Testis (tissue), 3 donors: Measurements from ENCODE around the gene HLA-C. TPM values are rescaled to one million over a fixed set of nuclear protein-coding genes. Genes with fewer than 3 reads are reported as not detected.
"Not testable (repeated sequence)": the region's sequence is repeated elsewhere in the genome, so short reads cannot be mapped to it uniquely, and the experiment has no call there.

Source experiments
- DNase-seq: peaks from one replicate; pipeline ENCODE4 v3.0.0-alpha.2; 2019
- H3K27ac ChIP-seq, 2 donors: fragments of 200-600 bp; sonication (generic); one replicate each; pipeline ENCODE4 v1.5.1; 2019
- H3K27me3 ChIP-seq: fragments of 200-600 bp; sonication (generic); one replicate; pipeline ENCODE4 v1.5.1; 2019
- H3K36me3 ChIP-seq: fragments of 200-600 bp; sonication (generic); one replicate; pipeline ENCODE4 v1.5.1; 2017; ENCODE audit warnings: low read depth; ENCODE audit errors: missing control alignments
- H3K4me1 ChIP-seq: fragments of 200-600 bp; sonication (generic); one replicate; pipeline ENCODE4 v1.5.1; 2019
- H3K4me3 ChIP-seq, 2 donors: fragments of 200-600 bp; sonication (generic); one replicate each; pipeline ENCODE4 v1.5.1; 2017 to 2019
- H3K9me3 ChIP-seq: fragments of 200-600 bp; sonication (generic); one replicate; pipeline ENCODE4 v1.5.1; 2017
- CTCF ChIP-seq, 3 experiments: fragments of 450-650 bp in 2 of 3; fragments of 200-600 bp in 1 of 3; sonication (generic) in 1 of 3; IDR thresholded peaks; one replicate each; pipeline ENCODE4 v1.5.1; 2016 to 2019; ENCODE audit warnings: antibody characterized with exemption in 3 of 3, mild to moderate bottlenecking in 2 of 3, moderate library complexity in 1 of 3
- POLR2A ChIP-seq: fragments of 450-650 bp; IDR thresholded peaks from one replicate; pipeline ENCODE4 v1.6.1; 2017; ENCODE audit warnings: antibody characterized with exemption, mild to moderate bottlenecking, moderate library complexity
- WGBS, 2 donors: methylation state at CpG; one replicate each; pipeline ENCODE4 v1.1.5; 2018; 5-methylcytosine and 5-hydroxymethylcytosine counted together
- intact Hi-C: fragments of 100-400 bp; cut with DNase I; formaldehyde crosslinking; loops from one replicate; pipeline ENCODE4 v1.15.1; 2023; ENCODE audit warnings: low total_unique reads
- polyA plus RNA-seq: library from polyadenylated mRNA; stranded (reverse); fragments of 350-450 nt; fragmentation: Illumina TruSeq; extraction: RNeasy Lipid Tissue Mini Kit (QIAGEN cat#74804); gene quantifications from one replicate; pipeline ENCODE4 v1.2.3, GENCODE V29; 2014; ENCODE audit warnings: low read depth, low replicate concordance; ENCODE audit not compliant: insufficient read depth
- total RNA-seq, 2 donors: library from RNA; depleted of rRNA; stranded (reverse); fragments of >200 nt; gene quantifications; one replicate each; pipeline ENCODE4 v1.2.3, GENCODE V29; 2016

Gene HLA-C
- total and polyA plus RNA-seq, 3 donors from 2014 or later: 104 to 213 (median 135) TPM

- intact Hi-C loops: no loop called here
- H3K4me3 ChIP-seq: no peak overlapping the region
- no peaks in the 10 kb centered on the region for H3K9me3 ChIP-seq
- no peaks in the 10 kb centered on the region for H3K27me3 ChIP-seq
- no peak for DNase-seq
- TF ChIP-seq POLR2A (no peak), CTCF (IDR thresholded peaks at IDR 0.05) (no peak)
- H3K27ac ChIP-seq: no peak overlapping the region
- H3K4me1 ChIP-seq: no peaks in the 10 kb centered on the region
- WGBS, 2 donors: 70 to 86% methylated on average over 7 of the region's 7 CpGs
- H3K36me3 ChIP-seq: no peaks in the 10 kb centered on the region
These were observed 3.5 kb downstream of the HLA-C start for GRCh38 chr6:31268369-31268765.

GRCh38 chr6:31267651-31268368, 4.1 kb downstream of the HLA-C start:
- Histone ChIP-seq H3K4me1 (no peaks in the 10 kb centered on the region), H3K4me3 (no peak overlapping the region), H3K27ac (no peak overlapping the region), H3K9me3 (no peaks in the 10 kb centered on the region), H3K36me3 (no peaks in the 10 kb centered on the region), H3K27me3 (no peaks in the 10 kb centered on the region)
- DNase-seq: no peak
- TF ChIP-seq CTCF (IDR thresholded peaks at IDR 0.05) (no peak), POLR2A (no peak)
- WGBS, 2 donors: 52% methylated on average over 7 of the region's 7 CpGs
- intact Hi-C loops: no loop called here

GRCh38 chr6:31266567-31267360, 5.1 kb downstream of the HLA-C start:
- TF ChIP-seq POLR2A (no peak), CTCF (IDR thresholded peaks at IDR 0.05) (no peak)
- no peak for DNase-seq
- intact Hi-C loops: no loop called here
- no peaks in the 10 kb centered on the region for H3K9me3 ChIP-seq
- no peaks in the 10 kb centered on the region for H3K27me3 ChIP-seq
- H3K4me3 ChIP-seq: no peak overlapping the region
- 49 to 50% methylated on average over 4 to 7 of the region's 7 CpGs for WGBS, 2 donors
- H3K4me1 ChIP-seq: no peaks in the 10 kb centered on the region
- no peaks in the 10 kb centered on the region for H3K36me3 ChIP-seq
- H3K27ac ChIP-seq: no peak overlapping the region

GRCh38 chr6:31265926-31266325, 6.0 kb downstream of the HLA-C start:
- Histone ChIP-seq H3K27me3 (no peaks in the 10 kb centered on the region), H3K4me3 (no peak overlapping the region), H3K4me1 (no peaks in the 10 kb centered on the region), H3K36me3 (no peaks in the 10 kb centered on the region), H3K9me3 (no peaks in the 10 kb centered on the region), H3K27ac (no peak overlapping the region)
- no peak for TF ChIP-seq POLR2A
- TF ChIP-seq CTCF (IDR thresholded peaks at IDR 0.05): no peak
- intact Hi-C loops: no loop called here
- DNase-seq: no peak
- 43 to 46% methylated on average over 2 of the region's 2 CpGs for WGBS, 2 donors

- H3K4me1 ChIP-seq, H3K9me3 ChIP-seq, H3K27me3 ChIP-seq, H3K36me3 ChIP-seq, intact Hi-C loops, H3K4me3 ChIP-seq, DNase-seq, H3K27ac ChIP-seq: not testable (repeated sequence)
- 61 to 77% methylated on average over 5 of the region's 5 CpGs for WGBS, 2 donors
These were observed 8.5 kb downstream of the HLA-C start for GRCh38 chr6:31263346-31263933.

GRCh38 chr6:31259995-31260394, 11.9 kb downstream of the HLA-C start:
- DNase-seq, H3K27me3 ChIP-seq, H3K27ac ChIP-seq, H3K4me3 ChIP-seq, H3K9me3 ChIP-seq, H3K36me3 ChIP-seq, intact Hi-C loops, H3K4me1 ChIP-seq: not testable (repeated sequence)
- 41 to 50% methylated on average over 3 of the region's 3 CpGs for WGBS, 2 donors
